NB4 (cell line): ENCODE results near the gene PRSS56.

Experiments used
- DNase-seq: peaks from one replicate; pipeline ENCODE4 v3.0.0; 2010; ENCODE audit warnings: low read depth
- H3K4me3 ChIP-seq: one replicate; pipeline ENCODE4 v1.5.1; 2011; ENCODE audit warnings: mild to moderate bottlenecking, low read depth, low read length, moderate library complexity
- CTCF ChIP-seq: IDR thresholded peaks from one replicate; pipeline ENCODE4 v1.5.1; 2012; ENCODE audit warnings: low read depth, low read length
- MYC ChIP-seq: IDR thresholded peaks from 2 replicates; pipeline ENCODE4 v1.6.1; 2011; ENCODE audit warnings: low read depth, low read length
- POLR2A ChIP-seq: IDR thresholded peaks from 2 replicates; pipeline ENCODE4 v1.6.1; 2011; ENCODE audit warnings: mild to moderate bottlenecking; ENCODE audit not compliant: insufficient read length; ENCODE audit errors: extremely low read depth
- TF ChIP-seq, protein P1 (sequence below): IDR thresholded peaks from 2 replicates; pipeline ENCODE4 v1.6.1; 2011; ENCODE audit warnings: low read depth, low read length

The PRSS56 gene

DNA sequence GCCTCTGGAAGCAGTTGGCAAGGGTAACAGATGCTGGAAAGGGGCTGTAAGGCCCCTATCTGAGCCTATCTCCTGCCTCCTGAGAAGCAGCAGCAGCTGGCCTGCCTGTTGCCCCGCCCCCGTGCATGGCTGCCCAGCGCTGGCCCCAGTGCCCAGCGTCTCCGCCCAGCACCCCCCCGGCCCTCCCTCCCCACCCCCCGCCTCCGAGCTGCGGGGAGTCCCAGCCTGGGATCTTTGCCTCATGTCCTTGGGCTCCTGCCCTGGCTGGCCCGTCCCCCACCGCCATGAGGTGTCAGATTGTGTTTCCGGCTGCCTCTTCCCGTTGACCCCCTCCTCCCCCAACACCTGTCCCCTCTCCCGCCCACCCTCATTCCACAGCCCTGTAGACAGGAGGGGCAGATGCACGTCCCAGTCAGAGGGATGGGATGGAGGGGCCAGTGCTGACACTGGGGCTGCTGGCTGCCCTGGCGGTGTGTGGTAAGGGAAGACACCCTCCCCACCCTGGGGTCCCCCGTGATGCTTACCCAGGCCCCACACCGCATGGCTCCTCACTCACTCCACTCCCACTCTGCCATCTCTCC is 5.7 kb downstream of the PRSS56 start, which contains the start of gene CHRND:
TSS of gene CHRND (plus strand) at position 370 of the 581 bp plus-strand sequence. CDS start at position 426, 56 bp downstream.
- H3K4me3 ChIP-seq, result no peak within 1 kb of the TSS
- DNase-seq, result no peak

DNA sequence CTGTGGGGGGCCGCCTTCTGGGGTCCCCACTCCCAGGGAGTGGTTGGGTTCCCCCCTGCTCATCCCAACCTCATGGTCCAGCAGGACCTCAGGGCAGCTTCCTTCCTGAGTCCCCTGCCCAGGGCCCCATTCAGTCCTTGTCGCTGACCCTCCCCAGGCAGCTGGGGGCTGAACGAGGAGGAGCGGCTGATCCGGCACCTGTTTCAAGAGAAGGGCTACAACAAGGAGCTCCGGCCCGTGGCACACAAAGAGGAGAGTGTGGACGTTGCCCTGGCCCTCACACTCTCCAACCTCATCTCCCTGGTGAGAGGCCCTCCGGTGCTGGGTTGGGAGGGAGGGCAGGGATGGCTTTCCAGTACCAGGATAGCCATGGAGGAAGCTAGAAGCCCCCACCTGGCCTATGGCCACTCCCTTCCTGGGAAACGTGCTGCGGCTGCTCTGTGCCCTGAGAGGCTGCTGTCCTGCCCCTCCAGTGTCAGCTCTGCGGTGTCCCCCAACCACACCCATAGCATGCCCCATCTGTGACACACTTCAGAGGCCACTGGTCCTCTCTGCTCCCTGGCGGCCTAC is 6.3 kb downstream of the PRSS56 start:
- TF ChIP-seq POLR2A (no peak), CTCF (no peak), MYC (no peak)
- TF ChIP-seq, protein P1, sequence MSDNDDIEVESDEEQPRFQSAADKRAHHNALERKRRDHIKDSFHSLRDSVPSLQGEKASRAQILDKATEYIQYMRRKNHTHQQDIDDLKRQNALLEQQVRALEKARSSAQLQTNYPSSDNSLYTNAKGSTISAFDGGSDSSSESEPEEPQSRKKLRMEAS, result no peak
- no peak overlapping the region for H3K4me3 ChIP-seq
- no peak for DNase-seq

More for the DNA sequence above, 5.7 kb downstream of the PRSS56 start, which contains the start of gene CHRND:
- TF ChIP-seq POLR2A (no peak), CTCF (no peak), MYC (no peak)
- TF ChIP-seq, protein P1, result no peak

DNA sequence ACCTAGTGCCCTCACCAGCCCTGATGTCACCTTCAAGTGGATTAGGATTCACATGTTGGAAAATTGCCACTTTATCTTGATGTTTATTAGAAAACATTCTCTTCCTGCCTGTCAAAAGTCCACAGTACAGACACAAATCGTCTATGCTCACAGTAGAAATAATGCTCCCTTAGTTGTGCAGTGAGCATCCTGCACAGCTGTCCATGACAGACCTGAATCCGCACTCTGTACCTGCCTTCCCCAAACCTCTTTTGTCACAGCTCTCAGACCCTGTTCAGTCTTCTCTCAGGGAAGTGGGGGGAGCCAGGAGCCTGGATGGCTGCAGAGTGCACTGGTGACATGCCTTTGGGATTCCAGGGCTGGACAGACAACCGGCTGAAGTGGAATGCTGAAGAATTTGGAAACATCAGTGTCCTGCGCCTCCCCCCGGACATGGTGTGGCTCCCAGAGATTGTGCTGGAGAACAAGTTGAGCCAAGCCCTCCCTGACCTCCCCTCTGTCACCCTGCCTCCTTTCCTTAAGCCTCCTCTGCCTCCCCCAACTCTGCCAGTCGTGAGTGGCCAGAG is 7.8 kb downstream of the PRSS56 start:
- H3K4me3 ChIP-seq, result no peak overlapping the region
- TF ChIP-seq MYC (no peak), POLR2A (no peak)
- no peak for DNase-seq

- DNase-seq, result no peak
- H3K4me3 ChIP-seq, result no peak overlapping the region
- TF ChIP-seq MYC, result no peak
- TF ChIP-seq, protein P1, result no peak
- TF ChIP-seq CTCF, result no peak
- TF ChIP-seq POLR2A, result no peak
These were observed 8.7 kb downstream of the PRSS56 start for GRCh38 chr2:232528746-232529460.

DNA sequence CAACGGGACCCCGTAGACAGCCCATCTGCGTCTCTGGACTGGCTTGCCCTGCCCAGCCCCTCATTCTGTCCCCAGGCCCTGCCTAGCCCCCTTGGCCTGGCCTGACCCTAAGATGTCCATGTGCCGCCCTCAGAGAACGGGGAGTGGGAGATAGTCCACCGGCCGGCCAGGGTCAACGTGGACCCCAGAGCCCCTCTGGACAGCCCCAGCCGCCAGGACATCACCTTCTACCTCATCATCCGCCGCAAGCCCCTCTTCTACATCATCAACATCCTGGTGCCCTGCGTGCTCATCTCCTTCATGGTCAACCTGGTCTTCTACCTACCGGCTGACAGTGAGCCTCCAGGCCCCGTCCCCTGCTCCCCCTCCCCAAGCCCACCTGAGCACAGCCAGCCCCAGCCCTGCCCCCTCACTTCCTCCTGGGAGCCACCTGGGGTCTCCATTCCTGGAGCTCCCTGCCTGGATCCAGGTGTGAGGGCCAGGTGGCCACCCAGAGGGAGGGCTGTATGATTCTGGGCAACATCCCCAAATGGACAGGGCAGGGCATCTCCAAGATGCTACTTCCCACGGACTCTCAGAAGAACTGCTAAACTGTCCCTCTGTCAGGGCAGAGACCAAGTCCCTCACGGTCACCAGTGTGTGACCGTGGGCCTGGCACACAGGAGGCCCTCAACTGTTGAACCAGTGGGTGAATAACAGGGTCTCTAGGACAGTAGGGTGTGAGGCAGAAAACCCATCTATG is 9.8 kb downstream of the PRSS56 start:
- H3K4me3 ChIP-seq, result no peak overlapping the region
- TF ChIP-seq POLR2A (no peak), CTCF (no peak), MYC (no peak)
- TF ChIP-seq, protein P1, result no peak
- no peak for DNase-seq
